ENCODE data around the gene PTPRN2.

DNA sequence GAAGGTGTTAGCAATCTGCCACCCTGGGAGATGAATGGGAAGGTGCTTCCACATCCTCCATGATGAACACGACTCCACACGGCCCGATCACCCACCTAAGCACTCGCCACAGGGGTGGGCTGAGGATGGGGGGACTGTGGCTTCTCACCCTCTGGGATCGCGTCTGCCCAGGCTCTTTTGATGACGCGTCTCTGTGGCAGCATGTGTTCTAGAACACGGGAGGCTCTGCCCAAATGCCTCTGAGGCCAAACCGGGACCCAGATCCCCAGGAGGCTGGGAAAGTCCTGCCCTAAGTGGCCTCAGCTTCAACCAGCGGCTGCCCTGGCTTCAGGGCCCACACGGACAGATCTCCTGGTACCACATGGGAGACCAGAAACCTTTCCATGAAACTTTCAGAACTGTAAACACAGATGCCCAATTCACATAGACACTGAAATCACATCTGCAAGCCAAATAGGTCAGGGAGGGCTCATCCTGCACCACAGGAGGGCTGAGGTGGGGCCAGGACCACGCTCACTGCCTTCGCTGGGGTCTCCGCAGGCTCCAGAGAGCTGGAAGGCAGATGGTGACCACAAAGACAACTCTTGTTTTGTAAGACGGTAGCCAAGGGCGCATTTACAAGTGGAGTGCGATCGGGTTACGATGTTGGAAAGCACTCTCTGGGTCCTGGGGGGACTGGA, 200.6 kb downstream of the PTPRN2 start:
- no peak for TF ChIP-seq ELF1 (IDR thresholded peaks at IDR 0.05; ENCODE audit: borderline replicate concordance, low read depth)
- TF ChIP-seq CEBPB (IDR thresholded peaks at IDR 0.05; ENCODE audit: low read depth), result no peak
- no peak for TF ChIP-seq POLR2A (IDR thresholded peaks at IDR 0.05; ENCODE audit: borderline replicate concordance, extremely low read depth, insufficient read depth, insufficient read length)
- TF ChIP-seq FOSL1 (IDR thresholded peaks at IDR 0.05; ENCODE audit: low read depth), result no peak
- no peak for TF ChIP-seq YY1 (IDR thresholded peaks at IDR 0.05; ENCODE audit: extremely low read depth, insufficient replicate concordance, low read depth, low read length)
- TF ChIP-seq, protein P1, sequence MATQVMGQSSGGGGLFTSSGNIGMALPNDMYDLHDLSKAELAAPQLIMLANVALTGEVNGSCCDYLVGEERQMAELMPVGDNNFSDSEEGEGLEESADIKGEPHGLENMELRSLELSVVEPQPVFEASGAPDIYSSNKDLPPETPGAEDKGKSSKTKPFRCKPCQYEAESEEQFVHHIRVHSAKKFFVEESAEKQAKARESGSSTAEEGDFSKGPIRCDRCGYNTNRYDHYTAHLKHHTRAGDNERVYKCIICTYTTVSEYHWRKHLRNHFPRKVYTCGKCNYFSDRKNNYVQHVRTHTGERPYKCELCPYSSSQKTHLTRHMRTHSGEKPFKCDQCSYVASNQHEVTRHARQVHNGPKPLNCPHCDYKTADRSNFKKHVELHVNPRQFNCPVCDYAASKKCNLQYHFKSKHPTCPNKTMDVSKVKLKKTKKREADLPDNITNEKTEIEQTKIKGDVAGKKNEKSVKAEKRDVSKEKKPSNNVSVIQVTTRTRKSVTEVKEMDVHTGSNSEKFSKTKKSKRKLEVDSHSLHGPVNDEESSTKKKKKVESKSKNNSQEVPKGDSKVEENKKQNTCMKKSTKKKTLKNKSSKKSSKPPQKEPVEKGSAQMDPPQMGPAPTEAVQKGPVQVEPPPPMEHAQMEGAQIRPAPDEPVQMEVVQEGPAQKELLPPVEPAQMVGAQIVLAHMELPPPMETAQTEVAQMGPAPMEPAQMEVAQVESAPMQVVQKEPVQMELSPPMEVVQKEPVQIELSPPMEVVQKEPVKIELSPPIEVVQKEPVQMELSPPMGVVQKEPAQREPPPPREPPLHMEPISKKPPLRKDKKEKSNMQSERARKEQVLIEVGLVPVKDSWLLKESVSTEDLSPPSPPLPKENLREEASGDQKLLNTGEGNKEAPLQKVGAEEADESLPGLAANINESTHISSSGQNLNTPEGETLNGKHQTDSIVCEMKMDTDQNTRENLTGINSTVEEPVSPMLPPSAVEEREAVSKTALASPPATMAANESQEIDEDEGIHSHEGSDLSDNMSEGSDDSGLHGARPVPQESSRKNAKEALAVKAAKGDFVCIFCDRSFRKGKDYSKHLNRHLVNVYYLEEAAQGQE (IDR thresholded peaks at IDR 0.05; ENCODE audit: low read depth), result no peak
- TF ChIP-seq, protein P2, sequence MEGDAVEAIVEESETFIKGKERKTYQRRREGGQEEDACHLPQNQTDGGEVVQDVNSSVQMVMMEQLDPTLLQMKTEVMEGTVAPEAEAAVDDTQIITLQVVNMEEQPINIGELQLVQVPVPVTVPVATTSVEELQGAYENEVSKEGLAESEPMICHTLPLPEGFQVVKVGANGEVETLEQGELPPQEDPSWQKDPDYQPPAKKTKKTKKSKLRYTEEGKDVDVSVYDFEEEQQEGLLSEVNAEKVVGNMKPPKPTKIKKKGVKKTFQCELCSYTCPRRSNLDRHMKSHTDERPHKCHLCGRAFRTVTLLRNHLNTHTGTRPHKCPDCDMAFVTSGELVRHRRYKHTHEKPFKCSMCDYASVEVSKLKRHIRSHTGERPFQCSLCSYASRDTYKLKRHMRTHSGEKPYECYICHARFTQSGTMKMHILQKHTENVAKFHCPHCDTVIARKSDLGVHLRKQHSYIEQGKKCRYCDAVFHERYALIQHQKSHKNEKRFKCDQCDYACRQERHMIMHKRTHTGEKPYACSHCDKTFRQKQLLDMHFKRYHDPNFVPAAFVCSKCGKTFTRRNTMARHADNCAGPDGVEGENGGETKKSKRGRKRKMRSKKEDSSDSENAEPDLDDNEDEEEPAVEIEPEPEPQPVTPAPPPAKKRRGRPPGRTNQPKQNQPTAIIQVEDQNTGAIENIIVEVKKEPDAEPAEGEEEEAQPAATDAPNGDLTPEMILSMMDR (IDR thresholded peaks at IDR 0.05 in 2 of 3, conservative IDR thresholded peaks at IDR 0.05 in 1 of 3; ENCODE audit: borderline replicate concordance in 1 of 3, insufficient read depth in 1 of 3, low read depth in 2 of 3, low read length in 2 of 3), result no peak
